Mucosa of descending colon (tissue), 3 donors: ENCODE data around the gene HOMER2. TPM values are rescaled to one million over a fixed set of nuclear protein-coding genes. Genes with fewer than 3 reads are reported as not detected.

Source experiments
- ATAC-seq: fragments of 200-7000 bp; cut with Tn5 transposase; one replicate; pipeline ENCODE4 v1.9.1; 2020; ENCODE audit warnings: mild to moderate bottlenecking, moderate library complexity
- DNase-seq, 3 donors: peaks; one replicate each; pipeline ENCODE4 v3.0.0-alpha.2; 2020
- H3K36me3 ChIP-seq: fragments of 200-600 bp; one replicate; pipeline ENCODE4 v1.8.0; 2021; ENCODE audit warnings: low read depth, mild to moderate bottlenecking
- H3K4me1 ChIP-seq: fragments of 200-600 bp; one replicate; pipeline ENCODE4 v1.8.0; 2021; ENCODE audit warnings: low read depth, mild to moderate bottlenecking
- H3K4me3 ChIP-seq: fragments of 200-600 bp; one replicate; pipeline ENCODE4 v1.8.0; 2021; ENCODE audit warnings: mild to moderate bottlenecking
- H3K9me3 ChIP-seq: fragments of 200-600 bp; one replicate; pipeline ENCODE4 v1.8.0; 2021; ENCODE audit warnings: mild to moderate bottlenecking
- intact Hi-C, 2 donors: fragments of 100-400 bp; cut with DNase I in 1 of 2; cut with micrococcal nuclease in 1 of 2; formaldehyde crosslinking; loops; one replicate each; pipeline versions ENCODE4 v1.11.0 to v1.11.1; 2022; cut with DNase I, micrococcal nuclease
- total RNA-seq, 3 donors: library from RNA; stranded (reverse); fragmentation: NEBNext Ultra II Directional in 2 of 3; extraction: Animal tissue kit (Norgen Biotek cat#: 25700) in 2 of 3; gene quantifications; one replicate each; pipeline versions ENCODE4 v1.2.1 to v1.2.4, GENCODE V29; 2021 to 2023
- TF ChIP-seq, protein P1 (sequence below): fragments of 200-600 bp; IDR thresholded peaks from one replicate; pipeline ENCODE4 v1.8.0; 2022; ENCODE audit warnings: antibody characterized with exemption, mild to moderate bottlenecking
- donor health status: DM: no; HTN: no; CAD: no; lungs with moderate emphysema.
- donor health status: DM: no; HTN: no; CAD: no.
- donor health status: DM: no; HTN: yes; CAD: no.

HOMER2 gene
- total RNA-seq, 3 donors from 2014 or later: 1.9 to 16.3 (median 2.1) TPM

DNA sequence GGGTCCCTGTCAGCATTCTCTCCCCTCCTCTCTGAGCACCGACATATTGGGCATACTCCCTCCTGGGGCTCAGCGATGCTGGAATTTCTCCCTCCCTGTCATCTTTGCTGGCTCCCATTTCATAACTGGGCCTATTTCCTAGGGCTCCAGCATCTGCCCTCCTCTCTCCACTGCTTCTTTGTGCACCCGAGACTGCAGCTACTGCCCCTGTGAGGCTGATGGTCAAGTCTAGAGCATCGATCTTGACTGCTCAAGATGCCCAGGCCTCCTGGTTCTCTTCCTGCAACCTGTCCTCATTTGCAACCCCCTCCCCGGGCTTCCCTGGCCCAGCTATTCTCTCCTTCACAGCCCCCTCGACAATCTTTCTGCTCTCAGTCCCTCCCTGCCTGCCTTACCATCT is 89.6 kb downstream of the HOMER2 start:
- no peak for ATAC-seq
- H3K36me3 ChIP-seq: no peaks in the 10 kb centered on the region
- TF ChIP-seq, protein P1, sequence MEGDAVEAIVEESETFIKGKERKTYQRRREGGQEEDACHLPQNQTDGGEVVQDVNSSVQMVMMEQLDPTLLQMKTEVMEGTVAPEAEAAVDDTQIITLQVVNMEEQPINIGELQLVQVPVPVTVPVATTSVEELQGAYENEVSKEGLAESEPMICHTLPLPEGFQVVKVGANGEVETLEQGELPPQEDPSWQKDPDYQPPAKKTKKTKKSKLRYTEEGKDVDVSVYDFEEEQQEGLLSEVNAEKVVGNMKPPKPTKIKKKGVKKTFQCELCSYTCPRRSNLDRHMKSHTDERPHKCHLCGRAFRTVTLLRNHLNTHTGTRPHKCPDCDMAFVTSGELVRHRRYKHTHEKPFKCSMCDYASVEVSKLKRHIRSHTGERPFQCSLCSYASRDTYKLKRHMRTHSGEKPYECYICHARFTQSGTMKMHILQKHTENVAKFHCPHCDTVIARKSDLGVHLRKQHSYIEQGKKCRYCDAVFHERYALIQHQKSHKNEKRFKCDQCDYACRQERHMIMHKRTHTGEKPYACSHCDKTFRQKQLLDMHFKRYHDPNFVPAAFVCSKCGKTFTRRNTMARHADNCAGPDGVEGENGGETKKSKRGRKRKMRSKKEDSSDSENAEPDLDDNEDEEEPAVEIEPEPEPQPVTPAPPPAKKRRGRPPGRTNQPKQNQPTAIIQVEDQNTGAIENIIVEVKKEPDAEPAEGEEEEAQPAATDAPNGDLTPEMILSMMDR: no peak
- no peak for DNase-seq
- H3K9me3 ChIP-seq: no peaks in the 10 kb centered on the region
- no peak overlapping the region for H3K4me3 ChIP-seq
- no peaks in the 10 kb centered on the region for H3K4me1 ChIP-seq
- intact Hi-C loops: no loop called here

DNA sequence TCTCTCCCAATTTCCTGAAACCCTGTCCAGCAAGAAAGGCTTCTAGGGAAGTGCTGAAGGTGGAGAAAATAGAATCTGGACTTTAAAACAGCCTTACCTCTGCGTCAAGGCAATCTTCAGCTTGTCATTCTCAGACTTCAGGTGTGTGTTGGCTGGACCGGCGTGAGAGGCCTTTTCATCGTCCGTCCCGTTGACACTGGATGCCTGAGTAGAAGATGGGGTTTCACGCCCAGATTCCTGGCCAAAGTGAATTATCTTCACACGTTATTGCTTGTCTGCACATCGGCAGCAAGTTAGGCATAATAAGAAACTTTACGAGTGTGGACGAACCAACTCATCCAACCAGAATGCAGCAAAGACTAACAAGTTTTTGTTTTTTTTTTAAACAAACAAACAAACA is 93.6 kb downstream of the HOMER2 start:
- no peak overlapping the region for H3K4me3 ChIP-seq
- no peak for ATAC-seq
- TF ChIP-seq, protein P1: no peak
- no peaks in the 10 kb centered on the region for H3K4me1 ChIP-seq
- no peak for DNase-seq
- H3K36me3 ChIP-seq: no peaks in the 10 kb centered on the region
- intact Hi-C loops: loop anchor here in 1 of 2 donors (10.0 kb wide), 1 partner anchor 146 kb away; no protein-coding TSS in a partner anchor
- no peaks in the 10 kb centered on the region for H3K9me3 ChIP-seq

DNA sequence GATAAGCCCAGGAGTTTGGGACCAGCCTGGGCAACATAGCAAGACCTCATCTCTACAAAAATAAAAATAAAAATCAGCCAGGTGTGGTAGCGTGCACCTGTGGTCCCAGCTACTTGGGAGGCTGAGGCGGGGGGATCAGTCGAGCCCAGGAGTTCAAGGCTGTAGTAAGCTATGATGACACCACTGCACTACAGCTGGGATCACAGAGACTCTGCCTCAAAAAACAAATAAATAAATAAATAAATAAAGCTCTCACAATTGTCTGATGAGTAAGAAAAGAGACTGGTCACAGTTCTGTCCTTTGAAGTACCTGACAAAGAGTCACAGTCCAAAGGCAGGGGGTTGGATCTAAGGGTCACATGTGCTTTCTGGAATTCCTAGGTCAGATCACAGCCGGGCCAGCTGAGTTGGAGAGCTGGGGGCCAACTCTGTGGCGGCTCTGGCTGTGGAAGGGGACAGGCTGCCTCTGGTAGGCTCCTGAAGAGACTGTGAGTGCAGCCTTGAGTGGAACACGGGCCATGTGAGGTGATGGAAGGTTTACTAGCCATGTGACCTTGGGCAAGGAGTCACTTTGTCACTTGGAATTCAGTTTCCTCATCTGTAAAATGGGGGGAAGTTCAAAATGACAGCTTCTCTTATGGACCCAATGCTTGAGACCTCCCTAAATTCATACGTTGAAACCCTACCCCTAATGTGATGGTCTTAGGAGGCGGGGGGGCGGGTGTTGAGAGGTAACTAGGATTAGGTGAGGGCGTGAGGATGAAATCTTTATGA is 95.9 kb downstream of the HOMER2 start:
- intact Hi-C loops: loop anchor here in 1 of 2 donors (10.0 kb wide), 1 partner anchor 148 kb away; no protein-coding TSS in a partner anchor
- ATAC-seq (no peak), DNase-seq (no peak)

GRCh38 chr15:82855286-82856100 is 97.0 kb downstream of the HOMER2 start:
- no peak for DNase-seq
- intact Hi-C loops: loop anchor here in 1 of 2 donors (10.0 kb wide), 1 partner anchor 149 kb away; no protein-coding TSS in a partner anchor
- H3K36me3 ChIP-seq: no peaks in the 10 kb centered on the region
- TF ChIP-seq, protein P1: no peak
- no peak overlapping the region for H3K4me3 ChIP-seq
- H3K9me3 ChIP-seq: no peaks in the 10 kb centered on the region
- no peaks in the 10 kb centered on the region for H3K4me1 ChIP-seq
- no peak for ATAC-seq

More for the DNA sequence above, 95.9 kb downstream of the HOMER2 start:
- Histone ChIP-seq H3K36me3 (no peaks in the 10 kb centered on the region), H3K9me3 (no peaks in the 10 kb centered on the region), H3K4me3 (no peak overlapping the region), H3K4me1 (no peaks in the 10 kb centered on the region)
- TF ChIP-seq, protein P1: no peak

DNA sequence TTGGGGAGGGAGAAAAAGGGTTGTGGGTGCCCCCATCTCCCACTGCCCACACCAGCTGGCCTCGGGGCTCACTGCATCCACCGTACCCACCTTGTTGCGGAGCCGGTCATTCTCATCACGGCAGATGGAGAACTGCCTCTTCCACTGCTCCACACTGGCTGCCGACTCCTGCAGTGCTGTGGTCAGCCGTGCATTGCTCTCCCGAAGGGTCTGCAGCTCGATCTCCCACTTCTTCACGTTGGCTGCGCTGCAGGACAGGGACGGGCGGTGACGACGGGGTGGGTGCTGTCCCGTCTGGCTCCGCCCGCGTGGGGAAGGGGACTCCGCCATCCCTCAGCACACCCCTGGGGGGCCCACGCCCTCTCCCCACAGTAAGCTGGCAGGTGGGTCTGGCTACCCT is 98.0 kb downstream of the HOMER2 start:
- Histone ChIP-seq H3K4me3 (no peak overlapping the region), H3K4me1 (no peaks in the 10 kb centered on the region), H3K36me3 (no peaks in the 10 kb centered on the region), H3K9me3 (no peaks in the 10 kb centered on the region)
- intact Hi-C loops: loop anchor here in 1 of 2 donors (10.0 kb wide), 1 partner anchor 150 kb away; no protein-coding TSS in a partner anchor
- DNase-seq: no peak
- TF ChIP-seq, protein P1: no peak
- ATAC-seq: no peak
